Fibroblast of lung (primary cell): ENCODE results near the gene COMP. TPM values are rescaled to one million over a fixed set of nuclear protein-coding genes. Genes with fewer than 3 reads are reported as not detected.

Experiments used
- DNase-seq, 2 donors: peaks; one replicate each; pipeline versions ENCODE4 v3.0.0 to v3.0.0-alpha.2; 2010; ENCODE audit warnings: low read depth in 2 of 2
- H2AFZ ChIP-seq: 2 replicates; pipeline ENCODE4 v1.5.1; 2012; ENCODE audit warnings: low read length, control low read depth, inconsistent platforms
- H3K27ac ChIP-seq: 2 replicates; pipeline ENCODE4 v1.5.1; 2011; ENCODE audit warnings: low read length, control low read depth; ENCODE audit not compliant: insufficient read depth
- H3K27me3 ChIP-seq: 2 replicates; pipeline ENCODE4 v1.5.1; 2011; ENCODE audit warnings: mild to moderate bottlenecking, low read length; ENCODE audit not compliant: control insufficient read depth, insufficient read depth
- H3K36me3 ChIP-seq: 2 replicates; pipeline ENCODE4 v1.5.1; 2011; ENCODE audit warnings: low read length; ENCODE audit not compliant: control insufficient read depth, insufficient read depth
- H3K4me1 ChIP-seq: 2 replicates; pipeline ENCODE4 v1.5.1; 2011; ENCODE audit warnings: low read length; ENCODE audit not compliant: control insufficient read depth, insufficient read depth; ENCODE audit errors: extremely low read depth
- H3K4me2 ChIP-seq: 2 replicates; pipeline ENCODE4 v1.5.1; 2011; ENCODE audit warnings: low read length, control low read depth; ENCODE audit not compliant: insufficient read depth; ENCODE audit errors: extremely low read depth
- H3K4me3 ChIP-seq, 4 experiments: fragments of 200-600 bp in 1 of 4; sonication (generic) in 1 of 4; replicated peaks in 1 of 4; 2 replicates each; pipeline ENCODE4 v1.5.1; 2011 to 2016; ENCODE audit warnings: low read length in 4 of 4, low read depth in 3 of 4, mild to moderate bottlenecking in 3 of 4, control low read depth in 2 of 4, inconsistent platforms in 1 of 4, mixed read lengths in 1 of 4; ENCODE audit not compliant: insufficient read depth in 1 of 4; ENCODE audit errors: control extremely low read depth in 1 of 4
- H3K79me2 ChIP-seq: 2 replicates; pipeline ENCODE4 v1.5.1; 2012; ENCODE audit warnings: mild to moderate bottlenecking, low read length, inconsistent platforms; ENCODE audit not compliant: control insufficient read depth, insufficient read depth
- H3K9ac ChIP-seq: 2 replicates; pipeline ENCODE4 v1.5.1; 2011; ENCODE audit warnings: mild to moderate bottlenecking, low read length, control low read depth; ENCODE audit not compliant: insufficient read depth
- H3K9me3 ChIP-seq: 2 replicates; pipeline ENCODE4 v1.5.1; 2012; ENCODE audit warnings: low read depth, low read length; ENCODE audit not compliant: control insufficient read depth, insufficient read depth
- H4K20me1 ChIP-seq: 2 replicates; pipeline ENCODE4 v1.5.1; 2011; ENCODE audit warnings: low read length; ENCODE audit not compliant: control insufficient read depth, insufficient read depth; ENCODE audit errors: extremely low read depth
- EZH2 ChIP-seq: IDR thresholded peaks from 2 replicates; pipeline ENCODE4 v1.5.1; 2012; ENCODE audit warnings: low read length, control low read depth, mild to moderate bottlenecking; ENCODE audit errors: missing control alignments
- polyA plus RNA-seq, 2 donors: library from polyadenylated mRNA; depleted of rRNA in 1 of 2; stranded (reverse) in 1 of 2; unstranded in 1 of 2; fragments of >200 nt; gene quantifications; 2 replicates each; pipeline ENCODE4 v1.2.1, GENCODE V29; 2011 to 2012; ENCODE audit warnings: missing spikeins in 1 of 2
- total RNA-seq: library from RNA; depleted of rRNA; stranded (reverse); fragments of >200 nt; gene quantifications from 2 replicates; pipeline ENCODE4 v1.2.1, GENCODE V29; 2014
- TF ChIP-seq, protein P1 (sequence below), 2 donors: IDR thresholded peaks in 1 of 2; conservative IDR thresholded peaks in 1 of 2; 1 replicate in 1 of 2; 2 replicates in 1 of 2; pipeline ENCODE4 v1.5.1; 2011 to 2012; ENCODE audit warnings: low read length in 2 of 2, control low read depth in 1 of 2, inconsistent platforms in 1 of 2, low read depth in 1 of 2, mild to moderate bottlenecking in 1 of 2

The COMP gene
- total and polyA plus RNA-seq, 2 donors (not counting 1 experiment from before 2014, with no cell fraction given): 0.05 to 0.17 TPM

DNA sequence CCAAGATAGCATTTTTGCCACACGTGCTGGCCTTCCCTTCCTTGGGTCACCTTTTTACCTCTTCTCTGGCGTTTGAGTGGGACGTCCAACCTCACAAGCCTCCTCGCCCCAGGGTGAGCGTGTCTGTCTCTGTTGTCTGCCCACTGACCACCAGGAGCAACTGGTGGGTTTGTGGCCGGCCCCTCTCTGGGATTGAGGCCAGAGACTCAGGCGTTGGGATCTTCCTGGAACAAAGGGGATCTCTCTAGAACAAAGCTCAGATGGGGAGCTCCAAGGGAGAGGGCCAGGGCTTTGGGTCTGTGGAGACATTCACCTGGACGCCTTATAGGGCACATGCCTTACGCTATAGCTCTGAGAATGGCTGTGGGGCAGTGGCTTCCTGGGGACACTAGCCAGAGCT, 17.4 kb downstream of the COMP start:
- H3K27me3 ChIP-seq: no peaks in the 10 kb centered on the region
- H3K36me3 ChIP-seq: no peaks in the 10 kb centered on the region
- H3K9me3 ChIP-seq: no peaks in the 10 kb centered on the region
- no peak overlapping the region for H3K27ac ChIP-seq
- no peaks in the 10 kb centered on the region for H3K79me2 ChIP-seq
- H3K4me1 ChIP-seq: peaks cover 13% of the 10 kb centered on the region
- no peak for DNase-seq
- H4K20me1 ChIP-seq: no peaks in the 10 kb centered on the region
- H3K4me2 ChIP-seq: no peak overlapping the region
- TF ChIP-seq, protein P1, sequence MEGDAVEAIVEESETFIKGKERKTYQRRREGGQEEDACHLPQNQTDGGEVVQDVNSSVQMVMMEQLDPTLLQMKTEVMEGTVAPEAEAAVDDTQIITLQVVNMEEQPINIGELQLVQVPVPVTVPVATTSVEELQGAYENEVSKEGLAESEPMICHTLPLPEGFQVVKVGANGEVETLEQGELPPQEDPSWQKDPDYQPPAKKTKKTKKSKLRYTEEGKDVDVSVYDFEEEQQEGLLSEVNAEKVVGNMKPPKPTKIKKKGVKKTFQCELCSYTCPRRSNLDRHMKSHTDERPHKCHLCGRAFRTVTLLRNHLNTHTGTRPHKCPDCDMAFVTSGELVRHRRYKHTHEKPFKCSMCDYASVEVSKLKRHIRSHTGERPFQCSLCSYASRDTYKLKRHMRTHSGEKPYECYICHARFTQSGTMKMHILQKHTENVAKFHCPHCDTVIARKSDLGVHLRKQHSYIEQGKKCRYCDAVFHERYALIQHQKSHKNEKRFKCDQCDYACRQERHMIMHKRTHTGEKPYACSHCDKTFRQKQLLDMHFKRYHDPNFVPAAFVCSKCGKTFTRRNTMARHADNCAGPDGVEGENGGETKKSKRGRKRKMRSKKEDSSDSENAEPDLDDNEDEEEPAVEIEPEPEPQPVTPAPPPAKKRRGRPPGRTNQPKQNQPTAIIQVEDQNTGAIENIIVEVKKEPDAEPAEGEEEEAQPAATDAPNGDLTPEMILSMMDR (conservative IDR thresholded peaks at IDR 0.05 in 1 of 2, IDR thresholded peaks at IDR 0.05 in 1 of 2; ENCODE audit: low read depth in 1 of 2, low read length in 2 of 2): no peak
- no peak for TF ChIP-seq EZH2
- H3K4me3 ChIP-seq: no peak overlapping the region
- no peak overlapping the region for H3K9ac ChIP-seq
- no peak overlapping the region for H2AFZ ChIP-seq

DNA sequence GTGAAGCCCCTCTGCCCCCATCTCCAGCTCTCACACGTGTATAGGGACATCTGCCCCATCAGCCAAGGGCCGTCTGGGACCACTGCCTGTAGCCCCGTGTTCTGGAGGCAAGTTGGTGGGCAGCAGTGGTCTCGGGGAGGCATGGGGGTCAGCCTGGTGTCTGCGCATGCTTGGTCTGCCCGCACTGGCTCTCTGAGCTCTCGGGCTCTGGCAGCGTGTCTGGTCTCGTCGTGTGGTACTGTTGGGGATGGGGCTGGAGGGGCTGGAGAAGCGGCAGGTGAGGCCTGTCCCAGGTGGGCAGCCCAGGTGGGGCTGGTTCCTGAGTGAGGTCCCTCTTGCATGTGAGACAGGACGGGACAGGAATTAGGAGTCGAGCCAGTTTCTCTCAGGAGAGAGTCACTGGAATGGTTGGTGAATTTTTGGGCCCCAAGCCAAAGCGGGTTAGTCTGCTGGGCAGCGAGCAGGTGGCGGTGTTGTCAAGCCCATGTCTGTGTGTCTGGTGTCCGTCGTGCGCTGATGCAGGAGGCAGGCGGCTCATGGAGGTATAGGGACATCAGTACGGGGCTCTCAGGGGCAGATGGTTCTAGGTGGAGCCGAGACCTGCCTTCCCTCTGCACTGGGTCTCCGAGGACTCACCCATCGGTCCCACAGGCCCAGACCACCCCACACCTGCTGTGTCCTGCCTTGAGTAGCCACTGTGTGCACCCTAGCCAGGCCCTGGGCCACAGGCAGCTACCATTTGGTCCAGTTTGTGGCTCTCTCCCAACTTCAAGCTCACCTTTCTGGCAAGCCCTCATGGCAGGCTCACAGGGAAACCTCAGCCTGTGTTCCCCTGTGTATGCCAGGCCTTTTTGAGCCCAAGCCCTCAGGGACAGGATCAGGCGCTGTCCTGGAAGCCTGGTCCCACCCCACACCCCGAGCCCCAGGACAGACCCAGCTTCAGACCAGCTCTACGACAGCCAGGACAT, 18.2 kb downstream of the COMP start:
- H3K36me3 ChIP-seq: no peaks in the 10 kb centered on the region
- no peak overlapping the region for H3K4me3 ChIP-seq
- peaks cover 13% of the 10 kb centered on the region for H3K4me1 ChIP-seq
- no peak overlapping the region for H2AFZ ChIP-seq
- no peaks in the 10 kb centered on the region for H3K27me3 ChIP-seq
- no peak overlapping the region for H3K9ac ChIP-seq
- H3K27ac ChIP-seq: no peak overlapping the region
- H3K9me3 ChIP-seq: no peaks in the 10 kb centered on the region
- no peaks in the 10 kb centered on the region for H3K79me2 ChIP-seq
- no peaks in the 10 kb centered on the region for H4K20me1 ChIP-seq
- TF ChIP-seq EZH2: no peak
- TF ChIP-seq, protein P1 (conservative IDR thresholded peaks at IDR 0.05 in 1 of 2, IDR thresholded peaks at IDR 0.05 in 1 of 2; ENCODE audit: low read depth in 1 of 2, low read length in 2 of 2): no peak
- H3K4me2 ChIP-seq: no peak overlapping the region
- DNase-seq: no peak

DNA sequence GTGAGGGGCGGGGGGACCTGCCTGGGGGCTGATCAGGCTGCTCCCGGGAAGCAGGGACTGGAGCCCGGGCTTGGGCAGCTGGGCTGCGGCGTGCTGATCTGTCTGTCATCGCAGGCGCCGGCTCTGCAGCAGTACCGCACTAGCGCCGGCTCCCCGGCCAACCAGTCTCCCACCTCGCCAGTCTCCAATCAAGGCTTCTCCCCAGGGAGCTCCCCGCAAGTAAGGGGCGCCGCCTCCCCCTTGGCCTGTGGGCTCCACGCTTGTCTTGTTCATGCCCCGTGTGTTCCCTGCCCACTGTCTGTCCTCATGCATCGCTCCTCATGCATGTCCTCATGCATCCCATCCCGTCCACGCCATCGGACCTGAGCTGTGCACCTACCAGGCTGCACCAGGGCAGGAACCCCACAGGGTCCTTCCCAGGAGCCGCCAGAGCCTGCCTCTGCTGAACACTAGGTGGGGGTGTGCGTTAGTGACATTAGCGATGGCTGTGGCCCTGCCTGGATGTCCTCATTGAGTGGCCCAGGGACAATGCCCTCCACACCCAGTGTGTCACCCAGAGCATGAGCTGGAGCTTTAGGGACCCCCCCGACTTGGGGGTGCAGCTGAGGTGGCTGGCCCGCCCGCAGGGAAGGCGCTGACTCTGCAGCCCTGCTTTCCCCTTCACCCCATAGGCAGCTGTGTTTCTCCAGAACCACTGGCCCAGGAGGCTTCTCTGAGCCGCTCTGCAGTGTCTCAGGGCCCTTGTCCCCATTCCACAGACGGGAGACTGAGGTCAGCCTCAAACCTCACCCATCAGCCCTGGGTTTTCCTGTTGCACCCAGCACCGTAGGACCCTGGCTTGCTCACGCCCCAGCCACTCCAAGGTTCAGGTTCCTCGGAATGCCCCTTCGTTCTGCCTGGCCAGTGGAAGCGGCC, 19.5 kb downstream of the COMP start:
- Histone ChIP-seq H3K27ac (no peak overlapping the region), H3K36me3 (no peaks in the 10 kb centered on the region), H3K9me3 (no peaks in the 10 kb centered on the region), H3K27me3 (no peaks in the 10 kb centered on the region), H3K4me1 (peaks cover 10% of the 10 kb centered on the region), H2AFZ (no peak overlapping the region), H4K20me1 (no peaks in the 10 kb centered on the region), H3K79me2 (no peaks in the 10 kb centered on the region), H3K9ac (no peak overlapping the region), H3K4me3 (no peak overlapping the region), H3K4me2 (no peak overlapping the region)
- no peak for DNase-seq
- TF ChIP-seq, protein P1 (conservative IDR thresholded peaks at IDR 0.05 in 1 of 2, IDR thresholded peaks at IDR 0.05 in 1 of 2; ENCODE audit: low read depth in 1 of 2, low read length in 2 of 2): peak; percentile 4 to 21
- TF ChIP-seq EZH2: no peak
